ENCODE results near the gene CHL1. TPM values are rescaled to one million over a fixed set of nuclear protein-coding genes. Genes with fewer than 3 reads are reported as not detected.
A peak's percentile ranks its signal among the peaks of the same experiment; 100 is the strongest.

Gene CHL1
- polyA plus RNA-seq, 2 of the 4 experiments (the other 2 are of a cell fraction), result 0.05 TPM; not detected in 1

- DNase-seq (ENCODE audit: low read depth in 1 of 2, low spot score in 1 of 2), result peak in 1 of 2 experiments; percentile 7
- no peak for ATAC-seq
- POLR2A ChIA-PET, result no interaction called here
- Histone ChIP-seq H3K27ac (no peak overlapping the region), H3K4me3 (no peak overlapping the region), H3K9me3 (no peaks in the 10 kb centered on the region), H3K4me2 (no peak overlapping the region), H3K4me1 (no peaks in the 10 kb centered on the region)
- no peak for TF ChIP-seq ZFP36 (IDR thresholded peaks at IDR 0.05; ENCODE audit: borderline replicate concordance, partially characterized antibody)
- no peak for TF ChIP-seq CHD4 (IDR thresholded peaks at IDR 0.05; ENCODE audit: borderline replicate concordance)
- TF ChIP-seq ZSCAN20 (CRISPR knock-in tag; IDR thresholded peaks at IDR 0.05), result no peak
- TF ChIP-seq FOSB (CRISPR knock-in tag; IDR thresholded peaks at IDR 0.05), result no peak
- TF ChIP-seq RFX5 (IDR thresholded peaks at IDR 0.05), result no peak
- no peak for TF ChIP-seq GATA3 (IDR thresholded peaks at IDR 0.05; ENCODE audit: borderline replicate concordance)
- TF ChIP-seq RNF2 (IDR thresholded peaks at IDR 0.05; ENCODE audit: borderline replicate concordance, low read depth), result no peak
- TF ChIP-seq RARB (CRISPR knock-in tag; IDR thresholded peaks at IDR 0.05), result no peak
- no peak for TF ChIP-seq EHF (CRISPR knock-in tag; IDR thresholded peaks at IDR 0.05)
- TF ChIP-seq ZNF302 (CRISPR knock-in tag; IDR thresholded peaks at IDR 0.05), result no peak
- no peak for TF ChIP-seq HOXB13 (CRISPR knock-in tag; IDR thresholded peaks at IDR 0.05; ENCODE audit: low read depth)
- TF ChIP-seq JUNB (IDR thresholded peaks at IDR 0.05), result no peak
- TF ChIP-seq MAZ (IDR thresholded peaks at IDR 0.05; ENCODE audit: borderline replicate concordance, low read depth, low read length), result no peak
- no peak for TF ChIP-seq FOSL2 (IDR thresholded peaks at IDR 0.05)
- no peak for TF ChIP-seq FOSL2 (CRISPR knock-in tag; IDR thresholded peaks at IDR 0.05)
- TF ChIP-seq, protein P1, sequence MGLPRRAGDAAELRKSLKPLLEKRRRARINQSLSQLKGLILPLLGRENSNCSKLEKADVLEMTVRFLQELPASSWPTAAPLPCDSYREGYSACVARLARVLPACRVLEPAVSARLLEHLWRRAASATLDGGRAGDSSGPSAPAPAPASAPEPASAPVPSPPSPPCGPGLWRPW (IDR thresholded peaks at IDR 0.05), result no peak
- CTCF ChIA-PET, result no interaction called here
- no peak for FAIRE-seq
These were observed 184.2 kb downstream of the CHL1 start for GRCh38 chr3:380801-381200.

GRCh38 chr3:385151-385550, 188.6 kb downstream of the CHL1 start:
- FAIRE-seq, result no peak
- ChIA-PET POLR2A (no interaction called here), CTCF (no interaction called here)
- H3K27ac ChIP-seq, result no peak overlapping the region
- no peak overlapping the region for H3K4me3 ChIP-seq
- no peak for ATAC-seq
- no peaks in the 10 kb centered on the region for H3K4me1 ChIP-seq
- TF ChIP-seq POLR2A (IDR thresholded peaks at IDR 0.05; ENCODE audit: low read length) (no peak), PBX3 (IDR thresholded peaks at IDR 0.05) (no peak)
- H3K4me2 ChIP-seq, result no peak overlapping the region
- DNase-seq (ENCODE audit: low read depth in 1 of 2, low spot score in 1 of 2), result peak in 1 of 2 experiments; percentile 5
- H3K9me3 ChIP-seq, result no peaks in the 10 kb centered on the region

DNA sequence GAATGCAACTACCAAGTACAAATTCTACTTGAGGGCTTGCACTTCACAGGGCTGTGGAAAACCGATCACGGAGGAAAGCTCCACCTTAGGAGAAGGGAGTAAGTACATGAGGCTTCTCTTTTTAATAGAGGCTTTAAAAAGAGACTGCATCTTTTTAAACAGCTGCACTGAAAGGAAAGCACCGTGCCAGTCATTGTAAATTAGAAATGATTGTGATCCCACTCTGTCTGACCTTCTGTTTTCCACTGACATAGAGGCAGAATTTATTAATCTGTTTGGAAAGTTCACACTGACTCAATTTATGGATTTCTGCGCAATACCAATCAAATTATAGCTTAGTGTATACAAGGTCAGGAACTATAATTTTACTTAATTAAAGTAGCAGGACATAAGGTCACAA, 198.2 kb downstream of the CHL1 start:
- H3K4me3 ChIP-seq, result no peak overlapping the region
- no peaks in the 10 kb centered on the region for H3K4me1 ChIP-seq
- TF ChIP-seq HDAC2 (IDR thresholded peaks at IDR 0.05) (no peak), ZC3H11A (IDR thresholded peaks at IDR 0.05) (no peak), KDM1A (IDR thresholded peaks at IDR 0.05; ENCODE audit: low read depth) (no peak), KDM5A (IDR thresholded peaks at IDR 0.05) (no peak), ELK1 (IDR thresholded peaks at IDR 0.05; ENCODE audit: low read depth, low read length) (no peak), EHMT2 (IDR thresholded peaks at IDR 0.05; ENCODE audit: low read depth) (no peak), HOXA7 (CRISPR knock-in tag; IDR thresholded peaks at IDR 0.05) (no peak), HEYL (CRISPR knock-in tag; IDR thresholded peaks at IDR 0.05) (no peak), CHD4 (IDR thresholded peaks at IDR 0.05; ENCODE audit: borderline replicate concordance) (no peak)
- TF ChIP-seq, protein P2, sequence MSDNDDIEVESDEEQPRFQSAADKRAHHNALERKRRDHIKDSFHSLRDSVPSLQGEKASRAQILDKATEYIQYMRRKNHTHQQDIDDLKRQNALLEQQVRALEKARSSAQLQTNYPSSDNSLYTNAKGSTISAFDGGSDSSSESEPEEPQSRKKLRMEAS (IDR thresholded peaks at IDR 0.05), result no peak
- TF ChIP-seq, protein P3, sequence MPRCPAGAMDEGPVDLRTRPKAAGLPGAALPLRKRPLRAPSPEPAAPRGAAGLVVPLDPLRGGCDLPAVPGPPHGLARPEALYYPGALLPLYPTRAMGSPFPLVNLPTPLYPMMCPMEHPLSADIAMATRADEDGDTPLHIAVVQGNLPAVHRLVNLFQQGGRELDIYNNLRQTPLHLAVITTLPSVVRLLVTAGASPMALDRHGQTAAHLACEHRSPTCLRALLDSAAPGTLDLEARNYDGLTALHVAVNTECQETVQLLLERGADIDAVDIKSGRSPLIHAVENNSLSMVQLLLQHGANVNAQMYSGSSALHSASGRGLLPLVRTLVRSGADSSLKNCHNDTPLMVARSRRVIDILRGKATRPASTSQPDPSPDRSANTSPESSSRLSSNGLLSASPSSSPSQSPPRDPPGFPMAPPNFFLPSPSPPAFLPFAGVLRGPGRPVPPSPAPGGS (IDR thresholded peaks at IDR 0.05), result no peak
- TF ChIP-seq, protein P1 (IDR thresholded peaks at IDR 0.05), result no peak
- no peak overlapping the region for H3K4me2 ChIP-seq
- 6% methylated on average over 4 of the region's 4 CpGs for WGBS (ENCODE audit: missing lambda C conversion rate)
- POLR2A ChIA-PET, result no interaction called here
- no peak overlapping the region for H3K27ac ChIP-seq
- CTCF ChIA-PET, result interaction anchor here (1.0 to 1.3 kb wide), 2 partner anchors 19 to 40 kb away, joined by 4 to 5 read pairs; no protein-coding TSS in a partner anchor
- no peak for DNase-seq (ENCODE audit: low read depth in 1 of 2, low spot score in 1 of 2)
- no peak for FAIRE-seq
- no peak for ATAC-seq
- no peaks in the 10 kb centered on the region for H3K9me3 ChIP-seq

All from A549 (cell line).